ENCODE measurements around the gene ATP1A1.

The ATP1A1 gene

GRCh38 chr1:116372651-116373430, at the start of gene ATP1A1:
Gene ATP1A1 (plus strand): TSS chr1:116373244. CDS start chr1:116373512, 268 bp downstream.
- DNase-seq (ENCODE audit: low read depth), result peak; percentile 83

GRCh38 chr1:116323491-116323890, 49.6 kb upstream of the ATP1A1 start:
- no peak for DNase-seq (ENCODE audit: low read depth)

GRCh38 chr1:116324411-116324810, 48.6 kb upstream of the ATP1A1 start:
- DNase-seq (ENCODE audit: low read depth), result no peak

- DNase-seq (ENCODE audit: low read depth), result no peak
Observed at GRCh38 chr1:116325104-116325503, 47.9 kb upstream of the ATP1A1 start.

GRCh38 chr1:116325922-116326321, 47.1 kb upstream of the ATP1A1 start:
- DNase-seq (ENCODE audit: low read depth), result no peak

GRCh38 chr1:116326486-116326885, 46.6 kb upstream of the ATP1A1 start:
- no peak for DNase-seq (ENCODE audit: low read depth)

- DNase-seq (ENCODE audit: low read depth), result no peak
Observed at GRCh38 chr1:116328671-116329070, 44.4 kb upstream of the ATP1A1 start.

- DNase-seq (ENCODE audit: low read depth), result no peak
Observed at GRCh38 chr1:116329524-116330341, 43.3 kb upstream of the ATP1A1 start.

- no peak for DNase-seq (ENCODE audit: low read depth)
Observed at GRCh38 chr1:116330342-116330652, 42.7 kb upstream of the ATP1A1 start.

- no peak for DNase-seq (ENCODE audit: low read depth)
Observed at GRCh38 chr1:116330846-116331245, 42.2 kb upstream of the ATP1A1 start.

GRCh38 chr1:116331523-116331922, 41.5 kb upstream of the ATP1A1 start:
- no peak for DNase-seq (ENCODE audit: low read depth)

GRCh38 chr1:116332451-116332850, 40.6 kb upstream of the ATP1A1 start:
- DNase-seq (ENCODE audit: low read depth), result no peak

- no peak for DNase-seq (ENCODE audit: low read depth)
Observed at GRCh38 chr1:116333171-116334014, 39.7 kb upstream of the ATP1A1 start.

- peak; percentile 62 for DNase-seq (ENCODE audit: low read depth)
Observed at GRCh38 chr1:116334015-116334547, 39.0 kb upstream of the ATP1A1 start.

GRCh38 chr1:116334868-116335635, 38.0 kb upstream of the ATP1A1 start:
- no peak for DNase-seq (ENCODE audit: low read depth)

- DNase-seq (ENCODE audit: low read depth), result no peak
Observed at GRCh38 chr1:116335850-116336624, 37.0 kb upstream of the ATP1A1 start.

- DNase-seq (ENCODE audit: low read depth), result no peak
Observed at GRCh38 chr1:116337398-116337797, 35.6 kb upstream of the ATP1A1 start.

GRCh38 chr1:116338400-116338799, 34.6 kb upstream of the ATP1A1 start:
- DNase-seq (ENCODE audit: low read depth), result no peak

GRCh38 chr1:116340506-116341231, 32.4 kb upstream of the ATP1A1 start:
- DNase-seq (ENCODE audit: low read depth), result no peak

GRCh38 chr1:116343019-116343418, 30.0 kb upstream of the ATP1A1 start:
- DNase-seq (ENCODE audit: low read depth), result no peak

All from fibroblast of the conjunctiva (primary cell).